ENCODE data around the gene BCORL1.
A peak's percentile ranks its signal among the peaks of the same experiment; 100 is the strongest.

The BCORL1 gene, protein sequence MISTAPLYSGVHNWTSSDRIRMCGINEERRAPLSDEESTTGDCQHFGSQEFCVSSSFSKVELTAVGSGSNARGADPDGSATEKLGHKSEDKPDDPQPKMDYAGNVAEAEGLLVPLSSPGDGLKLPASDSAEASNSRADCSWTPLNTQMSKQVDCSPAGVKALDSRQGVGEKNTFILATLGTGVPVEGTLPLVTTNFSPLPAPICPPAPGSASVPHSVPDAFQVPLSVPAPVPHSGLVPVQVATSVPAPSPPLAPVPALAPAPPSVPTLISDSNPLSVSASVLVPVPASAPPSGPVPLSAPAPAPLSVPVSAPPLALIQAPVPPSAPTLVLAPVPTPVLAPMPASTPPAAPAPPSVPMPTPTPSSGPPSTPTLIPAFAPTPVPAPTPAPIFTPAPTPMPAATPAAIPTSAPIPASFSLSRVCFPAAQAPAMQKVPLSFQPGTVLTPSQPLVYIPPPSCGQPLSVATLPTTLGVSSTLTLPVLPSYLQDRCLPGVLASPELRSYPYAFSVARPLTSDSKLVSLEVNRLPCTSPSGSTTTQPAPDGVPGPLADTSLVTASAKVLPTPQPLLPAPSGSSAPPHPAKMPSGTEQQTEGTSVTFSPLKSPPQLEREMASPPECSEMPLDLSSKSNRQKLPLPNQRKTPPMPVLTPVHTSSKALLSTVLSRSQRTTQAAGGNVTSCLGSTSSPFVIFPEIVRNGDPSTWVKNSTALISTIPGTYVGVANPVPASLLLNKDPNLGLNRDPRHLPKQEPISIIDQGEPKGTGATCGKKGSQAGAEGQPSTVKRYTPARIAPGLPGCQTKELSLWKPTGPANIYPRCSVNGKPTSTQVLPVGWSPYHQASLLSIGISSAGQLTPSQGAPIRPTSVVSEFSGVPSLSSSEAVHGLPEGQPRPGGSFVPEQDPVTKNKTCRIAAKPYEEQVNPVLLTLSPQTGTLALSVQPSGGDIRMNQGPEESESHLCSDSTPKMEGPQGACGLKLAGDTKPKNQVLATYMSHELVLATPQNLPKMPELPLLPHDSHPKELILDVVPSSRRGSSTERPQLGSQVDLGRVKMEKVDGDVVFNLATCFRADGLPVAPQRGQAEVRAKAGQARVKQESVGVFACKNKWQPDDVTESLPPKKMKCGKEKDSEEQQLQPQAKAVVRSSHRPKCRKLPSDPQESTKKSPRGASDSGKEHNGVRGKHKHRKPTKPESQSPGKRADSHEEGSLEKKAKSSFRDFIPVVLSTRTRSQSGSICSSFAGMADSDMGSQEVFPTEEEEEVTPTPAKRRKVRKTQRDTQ (N-terminal part only)

DNA sequence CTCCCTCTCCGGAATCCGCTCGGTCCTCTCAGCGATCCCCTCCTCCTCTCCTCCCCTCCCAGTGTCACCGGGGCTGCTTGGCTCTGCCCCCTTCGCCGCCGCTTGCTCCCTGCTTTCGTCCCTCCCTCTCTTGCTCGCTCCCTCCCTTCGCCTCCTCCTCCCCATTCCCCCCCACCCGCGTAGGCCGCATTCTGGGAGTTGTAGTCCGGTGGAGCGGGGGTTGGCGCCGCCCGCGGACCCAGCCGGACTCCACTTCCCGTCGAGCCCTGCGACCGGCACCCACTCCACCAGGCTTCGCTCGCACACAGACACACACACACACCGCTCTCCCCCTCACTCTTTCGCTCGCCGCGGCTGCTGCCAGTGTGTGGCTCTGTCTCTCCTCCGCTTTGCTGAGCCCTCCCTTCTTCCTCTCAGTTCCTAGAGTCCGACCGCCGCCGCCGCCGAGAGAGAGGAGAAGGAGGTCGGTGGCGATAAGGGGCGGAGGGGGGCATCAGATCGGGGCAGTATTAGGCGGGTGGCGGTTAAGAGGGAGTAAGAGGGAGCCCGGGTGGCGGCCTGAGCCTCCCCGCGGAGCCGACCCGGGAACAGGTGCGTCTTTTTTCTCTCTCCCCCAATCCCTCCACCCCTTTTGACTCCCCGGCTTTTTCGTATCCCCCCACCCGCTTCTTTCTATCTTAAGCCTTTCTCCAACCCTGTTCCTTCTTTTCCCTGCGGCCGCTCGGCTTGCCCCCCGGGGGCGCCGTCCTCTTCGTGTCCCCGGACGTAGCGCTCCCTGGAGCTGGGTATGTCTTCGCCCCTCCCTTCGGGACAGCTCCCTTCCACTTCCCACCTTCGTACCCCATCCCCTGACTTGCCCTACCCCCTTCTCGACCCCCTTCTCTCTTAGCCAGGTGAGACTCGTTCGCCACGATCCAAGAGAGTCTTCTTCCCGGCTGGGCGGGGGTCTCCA, at the start of gene BCORL1:
Gene BCORL1, plus strand, starts transcription at position 336 of the 952 bp plus-strand sequence. CDS start 22,597 bp downstream, outside the sequence.
- DNase-seq = peak; percentile 90

GRCh38 chrX:129932821-129933321, 49.6 kb upstream of the BCORL1 start:
- no peak for DNase-seq

DNA sequence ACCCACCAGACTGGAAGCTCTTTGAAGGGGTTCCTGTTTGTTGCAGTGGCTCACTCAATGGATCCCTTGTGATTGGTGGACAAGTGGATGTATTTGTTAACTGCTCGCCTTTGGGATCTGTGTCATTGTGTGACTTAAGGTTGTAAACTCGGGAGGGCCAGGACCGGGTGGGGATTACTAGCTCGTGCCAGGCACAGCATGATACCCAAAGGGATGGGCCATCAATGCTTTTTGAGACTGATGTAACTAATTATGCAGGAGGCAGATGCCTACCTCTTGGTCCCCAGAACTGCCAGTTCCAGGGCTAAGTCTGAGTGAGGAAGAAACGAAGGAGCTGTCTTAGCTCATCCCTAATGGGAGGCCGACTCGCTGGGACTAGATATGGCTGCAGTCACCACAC, 48.7 kb upstream of the BCORL1 start:
- no peak for DNase-seq

DNA sequence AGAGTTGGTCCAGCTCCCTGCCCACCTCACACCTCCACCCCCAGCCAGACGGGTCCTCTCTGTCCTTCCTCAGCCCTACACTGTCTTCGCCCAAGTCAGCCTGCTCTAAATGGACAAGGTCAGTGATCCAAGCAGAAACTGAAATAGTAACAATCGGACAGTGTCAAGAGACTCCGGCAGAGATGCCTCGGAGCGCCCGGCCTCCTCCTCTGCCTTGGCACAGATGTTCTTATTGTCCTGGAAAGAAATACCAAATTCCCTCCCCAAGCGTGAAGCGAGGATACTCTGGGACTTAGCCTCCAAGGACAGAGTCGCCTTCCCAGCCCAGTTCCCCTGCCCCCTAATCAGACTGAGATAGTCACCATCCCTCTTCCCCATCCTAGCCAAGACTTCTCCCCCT, 48.0 kb upstream of the BCORL1 start:
- DNase-seq = no peak

DNA sequence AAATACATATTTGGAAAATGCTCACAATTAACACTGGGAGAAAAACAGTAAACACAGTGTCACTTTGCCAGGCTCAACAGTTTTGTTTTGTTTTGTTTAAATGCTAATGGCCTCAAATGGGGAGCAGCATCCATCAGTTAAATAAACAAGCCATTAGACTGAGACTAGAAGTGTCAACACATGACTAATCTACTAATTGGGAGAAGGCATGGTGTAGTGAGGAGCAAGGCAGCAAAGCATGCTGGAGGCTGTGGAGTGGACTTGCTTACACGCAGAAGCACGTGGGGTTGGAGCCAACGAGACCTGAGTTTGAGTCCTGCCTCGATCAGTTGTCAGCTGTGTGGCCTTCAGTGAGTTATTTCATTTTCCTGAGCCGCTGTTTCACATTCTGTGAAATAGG, 47.5 kb upstream of the BCORL1 start:
- DNase-seq = no peak

DNA sequence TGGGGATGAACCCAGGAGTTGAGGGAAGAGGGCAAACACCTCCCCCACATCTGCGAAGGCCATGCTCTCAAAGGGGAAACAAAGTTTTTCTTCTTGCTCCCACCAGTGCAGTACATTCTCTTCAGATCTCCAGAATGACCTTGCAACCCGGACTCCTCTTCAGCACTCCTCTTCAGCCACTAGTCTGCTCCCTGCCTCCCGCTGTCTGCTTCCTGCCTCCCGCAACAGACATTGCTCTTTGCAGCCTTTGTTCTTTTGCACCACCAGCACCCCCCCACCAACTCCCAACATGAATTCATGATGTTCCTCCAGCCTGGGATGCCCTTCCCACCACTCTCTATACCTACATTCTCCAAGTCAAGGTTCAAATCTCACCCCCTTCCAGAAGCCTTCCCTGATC, 44.4 kb upstream of the BCORL1 start:
- DNase-seq = no peak

- DNase-seq = no peak
Observed at GRCh38 chrX:129939986-129940385, 42.4 kb upstream of the BCORL1 start.

DNA sequence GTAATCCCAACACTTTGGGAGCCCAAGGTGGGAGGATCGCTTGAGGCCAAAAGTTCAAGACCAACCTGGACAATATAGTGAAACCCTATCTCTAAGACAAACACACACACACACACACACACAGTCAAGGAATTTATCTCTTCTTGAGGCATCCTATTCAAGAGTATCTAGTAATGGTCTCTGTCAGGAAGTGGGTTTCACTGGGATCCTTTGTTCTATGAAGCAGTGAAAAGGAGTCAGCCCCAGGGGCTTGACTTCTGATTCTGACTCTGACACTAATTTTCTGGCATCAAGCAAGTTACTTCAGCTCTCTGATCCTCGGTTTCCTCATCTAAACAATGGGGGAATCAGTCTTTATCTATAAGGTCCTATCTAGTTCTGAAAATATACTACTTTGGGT, 41.7 kb upstream of the BCORL1 start:
- DNase-seq = no peak

DNA sequence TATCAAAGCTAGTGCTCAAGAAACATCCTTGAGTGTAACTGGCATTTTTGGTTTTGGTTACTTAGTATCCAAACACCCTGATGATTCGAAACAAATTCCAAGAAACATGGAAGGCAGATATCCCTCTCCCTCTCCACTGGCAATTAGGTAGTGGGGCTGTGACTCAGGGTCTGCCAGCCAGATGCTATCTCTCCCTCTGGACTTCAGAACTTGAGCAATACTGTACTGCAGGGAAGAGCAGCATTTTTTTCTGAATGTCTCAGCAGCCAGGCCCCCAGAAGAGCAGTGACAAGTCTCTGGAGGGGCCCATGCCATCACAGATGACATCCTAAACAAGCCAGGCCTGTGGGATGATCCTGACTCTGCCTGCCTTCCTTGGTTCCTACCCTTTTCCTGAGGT, 37.3 kb upstream of the BCORL1 start:
- DNase-seq = no peak

DNA sequence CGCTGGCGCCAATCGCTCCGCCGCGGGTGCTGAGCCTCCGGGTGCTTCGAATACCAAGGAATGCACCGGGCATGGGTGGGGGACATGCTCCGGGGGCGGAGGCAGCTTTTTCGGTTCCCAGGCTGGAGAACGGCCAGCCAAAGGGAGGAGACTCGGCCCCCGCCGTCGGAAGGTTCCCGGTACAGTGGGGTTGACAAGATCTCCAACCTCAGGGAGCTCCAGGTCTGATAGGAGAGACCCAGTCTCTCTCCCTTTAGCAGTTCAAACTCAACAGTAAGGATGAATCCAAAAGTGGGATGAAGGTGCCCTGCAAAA, 29.1 kb upstream of the BCORL1 start:
- DNase-seq = no peak

DNA sequence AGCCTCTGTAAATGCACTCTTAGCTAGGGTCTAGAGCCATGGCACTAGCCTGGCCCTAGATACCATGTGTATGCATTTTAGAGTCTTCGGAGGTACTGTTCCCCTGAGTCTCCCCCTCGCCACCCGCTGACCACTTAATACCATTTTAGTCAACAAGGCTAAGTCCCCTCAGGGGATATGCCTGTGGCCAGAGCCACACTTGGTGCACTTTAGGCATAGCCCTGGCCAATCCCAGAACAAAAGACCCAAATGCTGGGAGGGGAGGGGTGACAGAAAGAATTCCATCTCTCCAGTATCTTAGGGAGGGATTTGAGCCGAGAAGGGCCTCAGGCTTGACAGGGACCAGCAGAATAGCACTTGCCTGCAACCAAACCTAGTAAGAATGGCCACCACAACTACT, 28.6 kb upstream of the BCORL1 start:
- no peak for DNase-seq

DNA sequence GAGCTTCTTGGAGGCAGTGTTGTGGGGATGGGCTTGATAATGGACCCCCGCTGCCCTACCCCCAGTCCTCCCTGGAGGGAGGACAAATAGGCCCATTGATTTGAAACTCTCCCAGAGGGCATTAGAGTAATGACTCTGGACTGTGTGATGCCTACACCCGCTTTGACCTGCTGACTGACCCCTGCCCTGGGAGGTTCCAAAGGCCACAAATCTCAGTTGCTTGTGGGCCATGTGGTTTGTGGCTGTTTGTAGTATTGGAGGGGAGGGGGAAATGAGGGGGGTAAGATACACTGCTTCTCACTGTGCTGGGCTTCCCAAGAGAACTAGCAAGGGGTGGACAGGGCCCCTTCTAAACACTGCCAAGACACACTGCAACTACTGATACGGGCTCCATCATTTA, 27.6 kb upstream of the BCORL1 start:
- DNase-seq = no peak

GRCh38 chrX:129955682-129956081, 26.8 kb upstream of the BCORL1 start:
- no peak for DNase-seq

- no peak for DNase-seq
Observed at GRCh38 chrX:129956145-129956544, 26.3 kb upstream of the BCORL1 start.

GRCh38 chrX:129956765-129957164, 25.7 kb upstream of the BCORL1 start:
- no peak for DNase-seq

GRCh38 chrX:129957241-129958082, 25.0 kb upstream of the BCORL1 start:
- peak; percentile 66 for DNase-seq

GRCh38 chrX:129958083-129958465, 24.4 kb upstream of the BCORL1 start:
- DNase-seq = no peak

- no peak for DNase-seq
Observed at GRCh38 chrX:129958814-129959492, 23.5 kb upstream of the BCORL1 start.

- no peak for DNase-seq
Observed at GRCh38 chrX:129959493-129959832, 23.0 kb upstream of the BCORL1 start.

Data from activated CD4-positive, alpha-beta T cell treated with anti-CD3 and anti-CD28 coated beads, Interleukin-2, Interleukin-6, amounts not matched to agents 100 ng/mL and 50 ng/mL, durations not matched to agents 16 hours and 8 hours (primary cell).